Uterus (tissue), 2 donors: Measurements from ENCODE around the gene LGALS4.

Experiments used
- CTCF ChIP-seq, 4 experiments: fragments of 200-600 bp in 2 of 4; fragments of 450-650 bp in 2 of 4; sonication (generic) in 2 of 4; IDR thresholded peaks; one replicate each; pipeline ENCODE4 v1.5.1; 2016 to 2019; ENCODE audit warnings: antibody characterized with exemption in 4 of 4, mild to moderate bottlenecking in 2 of 4, moderate library complexity in 1 of 4
- POLR2A ChIP-seq, 2 donors: fragments of 450-650 bp; IDR thresholded peaks; one replicate each; pipeline ENCODE4 v1.6.1; 2016; ENCODE audit warnings: antibody characterized with exemption in 2 of 2, mild to moderate bottlenecking in 1 of 2, moderate library complexity in 1 of 2

- no peak for TF ChIP-seq CTCF (IDR thresholded peaks at IDR 0.05)
- no peak for TF ChIP-seq POLR2A (IDR thresholded peaks at IDR 0.05)
Observed at GRCh38 chr19:38844093-38844686, 31.4 kb upstream of the LGALS4 start.
